Mammary epithelial cell (primary cell): ENCODE measurements around the gene SLC35E1.

Experiments used
- EZH2 ChIP-seq: IDR thresholded peaks from 2 replicates; pipeline ENCODE4 v1.6.1; 2012; ENCODE audit warnings: low read length, inconsistent platforms, borderline replicate concordance
- TF ChIP-seq, protein P1 (sequence below), 2 donors: IDR thresholded peaks in 1 of 2; conservative IDR thresholded peaks in 1 of 2; 2 replicates each; pipeline ENCODE4 v1.5.1; 2011 to 2012; ENCODE audit warnings: inconsistent platforms in 2 of 2, low read length in 2 of 2, mild to moderate bottlenecking in 2 of 2, control low read depth in 1 of 2, low read depth in 1 of 2; ENCODE audit not compliant: insufficient read depth in 1 of 2; ENCODE audit errors: extremely low read depth in 1 of 2

DNA sequence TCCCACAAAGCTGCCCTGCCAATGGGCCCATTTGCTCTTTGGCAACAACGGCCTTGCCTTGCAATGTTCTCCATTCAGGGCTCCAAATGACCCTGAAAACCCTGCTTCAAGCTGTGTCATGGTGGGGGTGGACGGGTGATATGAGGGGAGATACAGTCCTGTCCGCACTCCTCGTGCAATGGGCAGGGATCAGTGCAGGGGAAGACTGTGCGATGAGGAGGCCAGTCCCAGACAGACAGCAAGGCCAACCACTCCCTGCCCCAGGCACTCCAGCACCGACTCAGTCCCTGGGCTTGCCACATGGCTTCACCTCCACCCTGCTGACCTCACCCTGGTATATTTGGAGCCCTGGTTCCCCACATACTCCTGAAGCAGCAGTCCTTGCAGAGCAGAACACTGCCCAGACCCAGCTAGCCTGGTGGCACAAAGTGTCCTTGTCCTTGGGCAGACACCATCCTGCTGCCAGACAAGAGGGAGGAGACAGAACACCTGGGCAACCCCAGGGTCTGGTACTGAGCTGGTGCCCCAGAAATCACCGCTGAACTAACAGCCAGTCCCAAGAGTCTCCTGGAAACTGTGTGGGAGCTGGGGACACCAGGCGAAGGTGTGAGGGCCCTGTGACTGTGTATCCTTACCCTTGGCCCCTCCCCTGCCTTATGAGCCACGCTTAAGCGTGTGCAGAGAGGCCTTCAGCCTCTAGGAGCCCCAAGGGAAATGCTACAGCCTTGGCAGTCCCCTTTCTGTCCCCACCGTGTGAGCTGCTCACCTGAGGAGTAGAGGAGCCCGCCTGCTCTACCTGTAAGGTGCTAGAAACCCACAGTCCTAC is 9.1 kb upstream of the SLC35E1 start:
- TF ChIP-seq, protein P1, sequence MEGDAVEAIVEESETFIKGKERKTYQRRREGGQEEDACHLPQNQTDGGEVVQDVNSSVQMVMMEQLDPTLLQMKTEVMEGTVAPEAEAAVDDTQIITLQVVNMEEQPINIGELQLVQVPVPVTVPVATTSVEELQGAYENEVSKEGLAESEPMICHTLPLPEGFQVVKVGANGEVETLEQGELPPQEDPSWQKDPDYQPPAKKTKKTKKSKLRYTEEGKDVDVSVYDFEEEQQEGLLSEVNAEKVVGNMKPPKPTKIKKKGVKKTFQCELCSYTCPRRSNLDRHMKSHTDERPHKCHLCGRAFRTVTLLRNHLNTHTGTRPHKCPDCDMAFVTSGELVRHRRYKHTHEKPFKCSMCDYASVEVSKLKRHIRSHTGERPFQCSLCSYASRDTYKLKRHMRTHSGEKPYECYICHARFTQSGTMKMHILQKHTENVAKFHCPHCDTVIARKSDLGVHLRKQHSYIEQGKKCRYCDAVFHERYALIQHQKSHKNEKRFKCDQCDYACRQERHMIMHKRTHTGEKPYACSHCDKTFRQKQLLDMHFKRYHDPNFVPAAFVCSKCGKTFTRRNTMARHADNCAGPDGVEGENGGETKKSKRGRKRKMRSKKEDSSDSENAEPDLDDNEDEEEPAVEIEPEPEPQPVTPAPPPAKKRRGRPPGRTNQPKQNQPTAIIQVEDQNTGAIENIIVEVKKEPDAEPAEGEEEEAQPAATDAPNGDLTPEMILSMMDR (conservative IDR thresholded peaks at IDR 0.05 in 1 of 2, IDR thresholded peaks at IDR 0.05 in 1 of 2; ENCODE audit: extremely low read depth in 1 of 2, insufficient read depth in 1 of 2, low read depth in 1 of 2, low read length in 2 of 2), result peak in 1 of 2 donors; percentile 11
- no peak for TF ChIP-seq EZH2
